GM18951 (cell line): Measurements from ENCODE around the gene CSTF1.

Source experiments
- POLR2A ChIP-seq: IDR thresholded peaks from 4 replicates; pipeline ENCODE4 v1.6.1; 2011; ENCODE audit warnings: mild to moderate bottlenecking; ENCODE audit not compliant: insufficient read length, insufficient read depth; ENCODE audit errors: extremely low read depth
- in situ Hi-C: fragments of 300-500 bp; cut with MboI; formaldehyde crosslinking; loops from one replicate; pipeline ENCODE4 v1.12.0; 2022; ENCODE audit warnings: low sequenced_read_pairs, mixed read lengths, inconsistent platforms; ENCODE audit not compliant: unreplicated experiment

CSTF1 gene

GRCh38 chr20:56359212-56360132 is 33.0 kb upstream of the CSTF1 start:
- in situ Hi-C loops, result no loop called here
- TF ChIP-seq POLR2A, result no peak

DNA sequence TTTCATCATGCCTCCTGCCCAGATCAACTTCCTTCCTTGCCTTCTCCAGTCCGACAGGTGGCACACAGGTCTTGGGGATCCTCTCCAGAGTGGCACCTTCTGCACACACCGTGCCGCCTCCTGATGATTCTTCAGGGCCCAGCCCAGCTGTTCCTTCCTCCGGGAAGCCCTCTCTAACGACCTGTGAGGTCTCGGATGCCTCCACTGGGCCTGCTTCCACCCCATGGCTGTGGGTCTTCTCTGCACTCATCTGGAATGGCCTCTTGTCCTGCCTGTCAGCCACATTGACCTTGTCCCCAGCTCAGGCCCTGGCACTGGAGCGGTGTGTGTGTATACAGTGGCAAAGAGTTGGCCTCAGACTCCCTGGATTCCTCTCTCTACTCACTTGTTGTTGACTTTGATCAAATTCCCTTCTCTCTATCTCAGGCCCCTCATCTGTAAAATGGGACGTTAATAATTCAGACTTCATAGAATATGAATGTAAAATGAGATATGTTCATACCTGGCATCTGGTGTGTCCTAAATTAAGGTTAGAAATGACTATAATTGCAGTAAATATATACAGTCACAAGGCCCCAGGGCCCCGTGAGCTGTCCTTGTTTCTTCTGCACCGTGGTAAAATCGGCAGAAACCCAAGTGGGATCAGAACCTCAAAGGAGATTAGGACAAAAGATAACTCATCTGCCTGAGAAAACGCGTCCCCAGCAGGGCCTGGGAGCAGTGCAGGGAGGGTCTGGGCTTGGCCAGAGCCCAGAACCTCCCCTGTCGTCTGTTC is 32.1 kb upstream of the CSTF1 start:
- TF ChIP-seq POLR2A, result no peak
- in situ Hi-C loops, result no loop called here

DNA sequence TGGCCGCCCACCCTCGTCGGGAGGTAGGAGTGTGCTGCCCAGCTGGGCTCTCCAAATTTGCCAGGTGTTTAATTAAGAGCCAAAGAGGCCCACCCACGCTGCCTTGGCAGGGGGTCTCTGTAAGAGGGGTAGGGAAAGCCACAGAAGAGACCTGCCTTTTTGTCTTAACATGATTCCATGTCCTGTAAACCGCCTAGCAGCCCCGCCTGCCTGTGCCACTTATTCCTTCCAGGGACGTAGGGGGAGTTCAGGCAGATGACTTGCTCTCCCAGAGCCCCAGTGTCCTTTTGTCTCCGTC is 31.6 kb upstream of the CSTF1 start:
- in situ Hi-C loops, result no loop called here
- no peak for TF ChIP-seq POLR2A

GRCh38 chr20:56361900-56362299 is 30.5 kb upstream of the CSTF1 start:
- TF ChIP-seq POLR2A, result no peak
- in situ Hi-C loops, result no loop called here

GRCh38 chr20:56362833-56363413 is 29.5 kb upstream of the CSTF1 start:
- in situ Hi-C loops, result no loop called here
- TF ChIP-seq POLR2A, result no peak

GRCh38 chr20:56363491-56363890 is 29.0 kb upstream of the CSTF1 start:
- no peak for TF ChIP-seq POLR2A
- in situ Hi-C loops, result no loop called here

DNA sequence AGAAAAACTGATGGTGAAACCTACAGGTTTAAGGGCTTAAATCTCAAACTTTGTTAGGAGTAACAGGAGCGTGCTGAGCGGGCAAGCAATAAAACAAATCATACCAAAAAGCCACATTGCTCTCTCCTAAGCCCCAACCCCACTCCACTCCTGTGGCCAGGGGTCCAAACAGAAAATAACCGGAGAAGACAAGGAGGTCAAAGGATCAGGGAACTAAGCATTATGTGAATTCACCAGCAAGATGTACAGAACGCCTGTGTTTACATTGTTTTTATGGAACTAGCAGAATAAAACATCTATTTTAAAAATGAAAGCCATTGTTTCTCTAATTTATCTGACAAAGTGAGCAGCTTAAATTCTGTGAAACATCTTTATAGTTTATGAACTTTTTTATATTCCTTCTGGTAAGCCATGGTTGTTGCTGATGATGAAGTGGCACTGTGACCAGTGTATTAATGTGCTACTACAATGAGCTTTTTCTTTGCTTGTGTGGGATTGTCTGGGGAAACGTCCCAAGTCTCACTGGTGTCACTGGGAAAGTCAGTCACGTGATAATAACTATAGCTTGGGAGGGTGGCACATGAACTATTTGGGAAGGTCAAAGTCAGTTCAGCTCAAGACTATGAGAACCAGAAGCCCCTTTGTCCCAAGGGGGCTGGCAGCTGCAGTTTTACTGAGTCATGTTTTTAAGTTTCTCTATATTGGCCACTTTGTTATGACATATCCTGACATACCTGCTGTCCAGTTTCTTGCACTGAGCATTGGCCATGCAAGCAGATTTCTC is 23.9 kb upstream of the CSTF1 start:
- no peak for TF ChIP-seq POLR2A
- in situ Hi-C loops, result no loop called here

DNA sequence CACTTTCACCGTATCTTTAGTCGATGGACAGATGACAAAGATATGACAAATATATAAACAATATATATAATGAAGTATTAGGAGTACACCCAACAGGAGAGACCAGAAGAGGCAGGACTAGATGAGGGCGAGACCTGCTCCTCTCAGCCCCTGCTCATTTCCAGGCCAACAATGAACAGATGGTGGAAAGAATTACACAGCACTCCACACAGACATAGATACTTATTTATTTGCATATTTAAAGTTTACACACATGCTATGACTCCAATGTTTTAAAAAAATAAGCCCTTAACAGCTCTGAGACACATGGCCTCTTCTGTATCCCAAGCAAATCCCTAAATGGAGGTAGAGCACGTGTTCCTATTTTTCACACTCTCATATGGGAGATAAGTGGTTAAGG is 23.3 kb upstream of the CSTF1 start:
- in situ Hi-C loops, result no loop called here
- TF ChIP-seq POLR2A, result no peak

DNA sequence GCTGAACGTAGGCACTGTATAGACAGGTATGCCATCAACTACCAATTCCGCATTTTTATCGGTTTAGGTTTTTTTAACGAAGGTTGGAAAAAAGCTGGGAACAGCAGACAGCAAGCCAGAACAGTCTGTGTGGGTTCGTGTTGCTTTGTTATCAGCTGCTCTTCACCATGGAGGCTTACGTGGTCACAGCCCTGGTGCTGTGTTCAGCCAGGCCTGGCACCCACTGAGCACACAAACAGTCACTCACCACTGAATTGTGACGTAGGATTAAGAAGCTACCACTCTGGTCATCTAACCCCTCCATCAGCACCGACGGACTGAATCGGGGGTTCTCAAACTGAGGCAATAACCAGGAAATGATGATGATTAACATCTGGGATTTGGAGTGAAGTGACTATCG is 20.5 kb upstream of the CSTF1 start:
- TF ChIP-seq POLR2A, result no peak
- in situ Hi-C loops, result no loop called here

GRCh38 chr20:56372850-56373249 is 19.6 kb upstream of the CSTF1 start:
- in situ Hi-C loops, result no loop called here
- TF ChIP-seq POLR2A, result no peak

DNA sequence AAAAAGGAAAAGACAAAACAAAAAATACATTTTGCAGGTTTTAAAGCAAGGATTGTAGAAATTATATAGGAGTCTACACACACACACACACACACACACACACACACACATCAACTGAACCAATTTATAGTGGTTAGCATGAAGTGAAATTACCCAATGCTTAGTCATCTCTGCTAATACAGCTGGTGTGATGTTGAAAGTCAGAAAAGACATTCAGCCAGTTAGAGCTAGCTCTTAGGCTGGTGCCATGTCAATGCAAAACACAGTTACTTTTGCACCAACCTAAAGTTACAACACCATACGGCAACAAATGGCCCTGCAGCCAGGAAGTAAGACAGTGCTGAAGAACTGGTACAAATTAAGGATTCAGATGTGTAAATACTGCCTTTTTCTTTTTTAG is 18.5 kb upstream of the CSTF1 start:
- TF ChIP-seq POLR2A, result no peak
- in situ Hi-C loops, result no loop called here

DNA sequence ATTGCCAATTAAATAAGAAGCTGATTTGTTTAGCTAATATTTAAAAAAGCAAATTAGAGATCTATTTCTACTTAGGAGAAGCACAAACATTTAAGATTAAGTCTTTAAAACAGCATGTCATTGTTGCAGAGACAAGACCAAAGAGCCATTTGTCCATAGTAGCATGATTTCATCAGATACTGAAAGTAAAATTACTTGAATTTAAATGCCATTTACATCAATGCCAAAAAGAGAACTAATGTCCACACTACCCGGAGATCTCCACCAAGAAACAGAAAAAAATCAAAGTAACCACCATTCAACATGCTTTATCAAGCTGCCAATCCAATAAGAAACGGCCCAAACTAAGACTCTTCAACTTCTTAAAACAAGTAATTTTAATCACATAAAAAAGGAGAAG is 16.1 kb upstream of the CSTF1 start:
- in situ Hi-C loops, result no loop called here
- TF ChIP-seq POLR2A, result no peak

DNA sequence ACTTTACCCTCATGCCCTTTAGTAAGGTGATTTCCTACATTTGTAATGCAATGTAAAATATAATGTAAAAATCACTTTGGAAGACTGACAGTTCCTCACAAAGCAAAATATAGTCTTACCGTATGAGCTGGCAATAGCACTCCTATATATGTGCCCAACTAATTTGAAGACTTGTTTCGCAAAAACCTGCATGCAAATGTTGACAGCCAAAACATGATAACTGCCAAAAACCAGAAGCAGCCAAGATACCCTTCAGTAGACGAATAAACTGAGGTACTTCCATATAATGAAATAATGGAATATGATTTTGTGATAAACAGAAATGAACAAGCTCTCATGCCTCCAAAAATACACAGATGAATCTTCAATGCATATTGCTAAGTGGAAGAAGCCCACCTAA is 14.1 kb upstream of the CSTF1 start:
- TF ChIP-seq POLR2A, result no peak
- in situ Hi-C loops, result no loop called here

DNA sequence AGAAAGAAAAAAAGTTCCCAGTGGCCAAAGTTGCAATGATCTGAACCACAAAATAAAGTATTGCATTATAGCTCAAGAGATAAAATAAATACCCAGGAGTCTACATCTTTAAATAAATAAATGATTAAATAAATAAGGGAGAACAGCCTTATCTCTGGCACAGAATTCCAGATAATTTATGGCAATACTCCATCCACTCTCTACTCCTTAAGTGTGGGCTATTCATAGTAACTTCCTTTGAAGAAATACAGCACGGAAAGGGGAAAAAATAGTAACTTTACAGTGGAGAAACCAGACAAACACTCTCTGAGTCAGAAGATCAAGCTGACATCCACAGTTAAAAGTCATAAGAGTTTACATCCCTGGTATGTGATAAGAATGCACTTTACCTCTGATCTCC is 12.1 kb upstream of the CSTF1 start:
- in situ Hi-C loops, result no loop called here
- TF ChIP-seq POLR2A, result no peak

DNA sequence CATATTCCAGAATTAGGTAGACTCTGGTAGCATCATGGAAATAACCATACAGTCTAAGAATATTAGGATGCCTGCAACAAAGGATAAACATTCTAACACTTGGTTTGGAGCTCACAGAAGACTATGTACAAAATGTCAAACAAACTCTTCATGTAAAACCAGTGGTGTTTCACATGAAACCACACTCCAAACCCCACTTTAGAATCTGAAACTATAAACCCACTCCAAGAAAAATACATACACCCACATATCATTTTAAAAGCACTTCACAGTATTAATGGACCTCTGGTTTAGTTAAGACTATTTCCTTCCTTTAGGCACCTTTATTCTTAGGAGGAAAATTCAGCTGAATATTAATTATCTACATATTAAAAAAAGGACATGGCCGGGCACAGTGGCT is 10.9 kb upstream of the CSTF1 start:
- in situ Hi-C loops, result no loop called here
- no peak for TF ChIP-seq POLR2A
